ENCODE data around the gene UROC1. TPM values are rescaled to one million over a fixed set of nuclear protein-coding genes. Genes with fewer than 3 reads are reported as not detected.

Gene UROC1
- total RNA-seq, 1 experiment from 2014 or later = not detected

DNA sequence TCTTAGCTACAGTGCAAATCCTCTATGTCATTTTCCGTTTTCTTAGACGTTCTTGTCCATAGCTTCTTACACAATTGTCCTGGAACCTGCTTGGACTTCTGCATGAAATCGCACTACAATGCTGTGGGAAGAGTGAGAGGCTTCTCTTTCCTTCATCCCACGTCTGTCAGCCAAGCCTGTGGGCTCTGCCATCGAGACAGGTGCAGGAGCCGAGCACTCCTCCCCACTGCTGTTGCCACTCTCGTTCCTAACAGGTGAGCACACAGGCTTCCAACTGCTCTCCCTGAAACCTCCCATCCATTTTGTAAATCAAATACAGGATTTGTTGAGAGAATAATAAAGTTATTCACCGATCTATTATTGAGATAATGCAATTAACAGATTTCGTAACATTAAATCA is 65.4 kb downstream of the UROC1 start:
- TF ChIP-seq ZNF274 (IDR thresholded peaks at IDR 0.05; ENCODE audit: low read depth, low read length) = no peak
- TF ChIP-seq, protein P1, sequence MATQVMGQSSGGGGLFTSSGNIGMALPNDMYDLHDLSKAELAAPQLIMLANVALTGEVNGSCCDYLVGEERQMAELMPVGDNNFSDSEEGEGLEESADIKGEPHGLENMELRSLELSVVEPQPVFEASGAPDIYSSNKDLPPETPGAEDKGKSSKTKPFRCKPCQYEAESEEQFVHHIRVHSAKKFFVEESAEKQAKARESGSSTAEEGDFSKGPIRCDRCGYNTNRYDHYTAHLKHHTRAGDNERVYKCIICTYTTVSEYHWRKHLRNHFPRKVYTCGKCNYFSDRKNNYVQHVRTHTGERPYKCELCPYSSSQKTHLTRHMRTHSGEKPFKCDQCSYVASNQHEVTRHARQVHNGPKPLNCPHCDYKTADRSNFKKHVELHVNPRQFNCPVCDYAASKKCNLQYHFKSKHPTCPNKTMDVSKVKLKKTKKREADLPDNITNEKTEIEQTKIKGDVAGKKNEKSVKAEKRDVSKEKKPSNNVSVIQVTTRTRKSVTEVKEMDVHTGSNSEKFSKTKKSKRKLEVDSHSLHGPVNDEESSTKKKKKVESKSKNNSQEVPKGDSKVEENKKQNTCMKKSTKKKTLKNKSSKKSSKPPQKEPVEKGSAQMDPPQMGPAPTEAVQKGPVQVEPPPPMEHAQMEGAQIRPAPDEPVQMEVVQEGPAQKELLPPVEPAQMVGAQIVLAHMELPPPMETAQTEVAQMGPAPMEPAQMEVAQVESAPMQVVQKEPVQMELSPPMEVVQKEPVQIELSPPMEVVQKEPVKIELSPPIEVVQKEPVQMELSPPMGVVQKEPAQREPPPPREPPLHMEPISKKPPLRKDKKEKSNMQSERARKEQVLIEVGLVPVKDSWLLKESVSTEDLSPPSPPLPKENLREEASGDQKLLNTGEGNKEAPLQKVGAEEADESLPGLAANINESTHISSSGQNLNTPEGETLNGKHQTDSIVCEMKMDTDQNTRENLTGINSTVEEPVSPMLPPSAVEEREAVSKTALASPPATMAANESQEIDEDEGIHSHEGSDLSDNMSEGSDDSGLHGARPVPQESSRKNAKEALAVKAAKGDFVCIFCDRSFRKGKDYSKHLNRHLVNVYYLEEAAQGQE (IDR thresholded peaks at IDR 0.05; ENCODE audit: low read depth) = no peak
- TF ChIP-seq ZFX (IDR thresholded peaks at IDR 0.05) = no peak
- TF ChIP-seq, protein P2, sequence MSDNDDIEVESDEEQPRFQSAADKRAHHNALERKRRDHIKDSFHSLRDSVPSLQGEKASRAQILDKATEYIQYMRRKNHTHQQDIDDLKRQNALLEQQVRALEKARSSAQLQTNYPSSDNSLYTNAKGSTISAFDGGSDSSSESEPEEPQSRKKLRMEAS (IDR thresholded peaks at IDR 0.05) = no peak
- no peak for TF ChIP-seq RAD21 (IDR thresholded peaks at IDR 0.05; ENCODE audit: low read depth)
- no peak for TF ChIP-seq JUND (IDR thresholded peaks at IDR 0.05)
- TF ChIP-seq, protein P3, sequence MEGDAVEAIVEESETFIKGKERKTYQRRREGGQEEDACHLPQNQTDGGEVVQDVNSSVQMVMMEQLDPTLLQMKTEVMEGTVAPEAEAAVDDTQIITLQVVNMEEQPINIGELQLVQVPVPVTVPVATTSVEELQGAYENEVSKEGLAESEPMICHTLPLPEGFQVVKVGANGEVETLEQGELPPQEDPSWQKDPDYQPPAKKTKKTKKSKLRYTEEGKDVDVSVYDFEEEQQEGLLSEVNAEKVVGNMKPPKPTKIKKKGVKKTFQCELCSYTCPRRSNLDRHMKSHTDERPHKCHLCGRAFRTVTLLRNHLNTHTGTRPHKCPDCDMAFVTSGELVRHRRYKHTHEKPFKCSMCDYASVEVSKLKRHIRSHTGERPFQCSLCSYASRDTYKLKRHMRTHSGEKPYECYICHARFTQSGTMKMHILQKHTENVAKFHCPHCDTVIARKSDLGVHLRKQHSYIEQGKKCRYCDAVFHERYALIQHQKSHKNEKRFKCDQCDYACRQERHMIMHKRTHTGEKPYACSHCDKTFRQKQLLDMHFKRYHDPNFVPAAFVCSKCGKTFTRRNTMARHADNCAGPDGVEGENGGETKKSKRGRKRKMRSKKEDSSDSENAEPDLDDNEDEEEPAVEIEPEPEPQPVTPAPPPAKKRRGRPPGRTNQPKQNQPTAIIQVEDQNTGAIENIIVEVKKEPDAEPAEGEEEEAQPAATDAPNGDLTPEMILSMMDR (IDR thresholded peaks at IDR 0.05 in 2 of 3, conservative IDR thresholded peaks at IDR 0.05 in 1 of 3; ENCODE audit: borderline replicate concordance in 1 of 3, insufficient read depth in 1 of 3, low read depth in 2 of 3, low read length in 2 of 3) = no peak
- no peak for TF ChIP-seq EZH2phosphoT487 (IDR thresholded peaks at IDR 0.05; ENCODE audit: borderline replicate concordance)
- TF ChIP-seq, protein P4, sequence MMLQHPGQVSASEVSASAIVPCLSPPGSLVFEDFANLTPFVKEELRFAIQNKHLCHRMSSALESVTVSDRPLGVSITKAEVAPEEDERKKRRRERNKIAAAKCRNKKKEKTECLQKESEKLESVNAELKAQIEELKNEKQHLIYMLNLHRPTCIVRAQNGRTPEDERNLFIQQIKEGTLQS (IDR thresholded peaks at IDR 0.05) = no peak
- no peak for TF ChIP-seq POLR2A (IDR thresholded peaks at IDR 0.05; ENCODE audit: borderline replicate concordance, extremely low read depth, insufficient read depth, insufficient read length)
- TF ChIP-seq SP1 (IDR thresholded peaks at IDR 0.05; ENCODE audit: low read depth) = no peak

More for the DNA sequence above, 65.4 kb downstream of the UROC1 start:
- Histone ChIP-seq H3K4me1 (ENCODE audit: control insufficient read depth in 1 of 2, insufficient read depth in 2 of 2, low read length in 2 of 2) (no peaks in the 10 kb centered on the region), H4K20me1 (ENCODE audit: insufficient read depth) (no peaks in the 10 kb centered on the region), H3K36me3 (ENCODE audit: control insufficient read depth in 1 of 2, insufficient read depth in 2 of 2, low read length in 2 of 2) (peaks cover 25 to 28% of the 10 kb centered on the region in 2 experiments; a peak in 3 of 4 replicates), H3K4me2 (ENCODE audit: low read length) (no peak overlapping the region), H3K27ac (ENCODE audit: low read depth, low read length) (no peak overlapping the region), H3K79me2 (ENCODE audit: insufficient read depth, low read length) (peaks cover 29% of the 10 kb centered on the region), H3K9me3 (ENCODE audit: control insufficient read depth in 1 of 2, insufficient read depth in 1 of 2, low read depth in 1 of 2, low read length in 2 of 2) (no peaks in the 10 kb centered on the region), H2AFZ (ENCODE audit: low read depth, low read length, poor library complexity, severe bottlenecking) (no peak overlapping the region), H3K9ac (ENCODE audit: low read length) (no peak overlapping the region), H3K4me3 (replicated peaks in 1 of 2; ENCODE audit: low read depth in 1 of 2, low read length in 2 of 2) (no peak overlapping the region), H3K27me3 (ENCODE audit: insufficient read depth, low read length) (no peaks in the 10 kb centered on the region), H3K9me2 (ENCODE audit: insufficient read depth) (no peaks in the 10 kb centered on the region)
- BruUV-seq (replicated peaks) = no TSS peak
- no peak for DNase-seq (ENCODE audit: low read depth, low spot score)
- RAD21 ChIA-PET (ENCODE audit: low non-redundant PET in 1 of 2, low total read pairs in 2 of 2, uncharacterized antibody in 2 of 2, unreplicated experiment in 2 of 2) = no interaction called here
- CTCF ChIA-PET = no interaction called here
- no peak for ATAC-seq
- POLR2A ChIA-PET = interaction anchor here (1.2 kb wide), 1 partner anchor 26 kb away, joined by 4 read pairs; no protein-coding TSS in a partner anchor
- intact Hi-C loops (cut with micrococcal nuclease) = no loop called here

All from HCT116 (cell line).